Peyer's patch (tissue), 4 donors: ENCODE measurements around the gene CD33. TPM values are rescaled to one million over a fixed set of nuclear protein-coding genes. Genes with fewer than 3 reads are reported as not detected.

Experiments used
- DNase-seq, 3 donors: peaks; one replicate each; pipeline ENCODE4 v3.0.0-alpha.2; 2017 to 2019
- H3K27ac ChIP-seq, 4 donors: fragments of 200-600 bp; sonication (generic); one replicate each; pipeline ENCODE4 v1.5.1; 2016 to 2019
- H3K27me3 ChIP-seq, 2 donors: fragments of 200-600 bp; sonication (generic); one replicate each; pipeline ENCODE4 v1.5.1; 2019
- H3K36me3 ChIP-seq, 3 donors: fragments of 200-600 bp; sonication (generic); one replicate each; pipeline ENCODE4 v1.5.1; 2016 to 2019
- H3K4me1 ChIP-seq, 4 donors: fragments of 200-600 bp; sonication (generic); one replicate each; pipeline ENCODE4 v1.5.1; 2016 to 2019
- H3K4me3 ChIP-seq, 4 donors: fragments of 200-600 bp; sonication (generic); 1 replicate in 3 of 4; 2 replicates in 1 of 4; pipeline ENCODE4 v1.5.1; 2016 to 2019; ENCODE audit warnings: mild to moderate bottlenecking in 1 of 4
- H3K9me3 ChIP-seq, 4 donors: fragments of 200-600 bp; sonication (generic); one replicate each; pipeline ENCODE4 v1.5.1; 2016 to 2019; ENCODE audit warnings: mild to moderate bottlenecking in 1 of 4
- CTCF ChIP-seq, 6 experiments: fragments of 450-650 bp in 4 of 6; fragments of 200-600 bp in 2 of 6; sonication (generic) in 1 of 6; IDR thresholded peaks; one replicate each; pipeline ENCODE4 v1.5.1; 2017 to 2019; ENCODE audit warnings: antibody characterized with exemption in 6 of 6, mild to moderate bottlenecking in 3 of 6, moderate library complexity in 1 of 6
- POLR2A ChIP-seq, 2 donors: fragments of 450-650 bp; IDR thresholded peaks; one replicate each; pipeline ENCODE4 v1.5.1; 2017; ENCODE audit warnings: antibody characterized with exemption in 2 of 2, mild to moderate bottlenecking in 2 of 2, moderate library complexity in 2 of 2
- total RNA-seq, 4 donors: library from RNA; depleted of rRNA; stranded (reverse); fragments of >200 nt; gene quantifications; one replicate each; pipeline ENCODE4 v1.1.0, GENCODE V29; 2016

The CD33 gene
- total RNA-seq, 4 donors from 2014 or later = 0.88 to 22.3 (median 2.4) TPM; not detected in 1

GRCh38 chr19:51194527-51195315 lies 30.2 kb upstream of the CD33 start:
- Histone ChIP-seq H3K9me3 (no peaks in the 10 kb centered on the region), H3K36me3 (no peaks in the 10 kb centered on the region), H3K27ac (no peak overlapping the region), H3K27me3 (no peaks in the 10 kb centered on the region), H3K4me3 (no peak overlapping the region), H3K4me1 (no peaks in the 10 kb centered on the region)
- DNase-seq = no peak
- TF ChIP-seq CTCF (IDR thresholded peaks at IDR 0.05) = no peak
- TF ChIP-seq POLR2A (IDR thresholded peaks at IDR 0.05) = no peak

GRCh38 chr19:51195316-51195586 lies 29.6 kb upstream of the CD33 start:
- H3K4me3 ChIP-seq = no peak overlapping the region
- no peaks in the 10 kb centered on the region for H3K27me3 ChIP-seq
- TF ChIP-seq POLR2A (IDR thresholded peaks at IDR 0.05) (no peak), CTCF (IDR thresholded peaks at IDR 0.05) (no peak)
- no peaks in the 10 kb centered on the region for H3K4me1 ChIP-seq
- no peak overlapping the region for H3K27ac ChIP-seq
- H3K9me3 ChIP-seq = no peaks in the 10 kb centered on the region
- H3K36me3 ChIP-seq = no peaks in the 10 kb centered on the region
- DNase-seq = no peak

- DNase-seq = no peak
- H3K36me3 ChIP-seq = no peaks in the 10 kb centered on the region
- no peak overlapping the region for H3K27ac ChIP-seq
- H3K27me3 ChIP-seq = no peaks in the 10 kb centered on the region
- H3K9me3 ChIP-seq = no peaks in the 10 kb centered on the region
- no peaks in the 10 kb centered on the region for H3K4me1 ChIP-seq
- no peak overlapping the region for H3K4me3 ChIP-seq
- no peak for TF ChIP-seq CTCF (IDR thresholded peaks at IDR 0.05)
- no peak for TF ChIP-seq POLR2A (IDR thresholded peaks at IDR 0.05)
These were observed 29.3 kb upstream of the CD33 start for GRCh38 chr19:51195616-51196015.

- Histone ChIP-seq H3K9me3 (no peaks in the 10 kb centered on the region), H3K27me3 (no peaks in the 10 kb centered on the region), H3K27ac (no peak overlapping the region), H3K36me3 (no peaks in the 10 kb centered on the region), H3K4me1 (no peaks in the 10 kb centered on the region), H3K4me3 (no peak overlapping the region)
- no peak for DNase-seq
- no peak for TF ChIP-seq CTCF (IDR thresholded peaks at IDR 0.05)
These were observed 28.7 kb upstream of the CD33 start for GRCh38 chr19:51196181-51196580.

GRCh38 chr19:51198641-51199040 lies 26.2 kb upstream of the CD33 start:
- Histone ChIP-seq H3K9me3 (no peaks in the 10 kb centered on the region), H3K4me3 (no peak overlapping the region), H3K27me3 (no peaks in the 10 kb centered on the region), H3K27ac (no peak overlapping the region), H3K4me1 (no peaks in the 10 kb centered on the region), H3K36me3 (no peaks in the 10 kb centered on the region)
- TF ChIP-seq POLR2A (IDR thresholded peaks at IDR 0.05) (no peak), CTCF (IDR thresholded peaks at IDR 0.05) (no peak)
- no peak for DNase-seq
